Astrocyte (in vitro differentiated cells and primary cell): Measurements from ENCODE around the gene PCARE.

Experiments
- EZH2 ChIP-seq: IDR thresholded peaks from 2 replicates; pipeline ENCODE4 v1.6.1; 2012; ENCODE audit warnings: mild to moderate bottlenecking, low read length, inconsistent platforms; ENCODE audit not compliant: insufficient read depth
- TF ChIP-seq, protein P1 (sequence below): IDR thresholded peaks from 2 replicates; pipeline ENCODE4 v1.5.1; 2011; ENCODE audit warnings: low read depth, mild to moderate bottlenecking, inconsistent platforms, low read length, moderate library complexity; ENCODE audit not compliant: insufficient read depth

DNA sequence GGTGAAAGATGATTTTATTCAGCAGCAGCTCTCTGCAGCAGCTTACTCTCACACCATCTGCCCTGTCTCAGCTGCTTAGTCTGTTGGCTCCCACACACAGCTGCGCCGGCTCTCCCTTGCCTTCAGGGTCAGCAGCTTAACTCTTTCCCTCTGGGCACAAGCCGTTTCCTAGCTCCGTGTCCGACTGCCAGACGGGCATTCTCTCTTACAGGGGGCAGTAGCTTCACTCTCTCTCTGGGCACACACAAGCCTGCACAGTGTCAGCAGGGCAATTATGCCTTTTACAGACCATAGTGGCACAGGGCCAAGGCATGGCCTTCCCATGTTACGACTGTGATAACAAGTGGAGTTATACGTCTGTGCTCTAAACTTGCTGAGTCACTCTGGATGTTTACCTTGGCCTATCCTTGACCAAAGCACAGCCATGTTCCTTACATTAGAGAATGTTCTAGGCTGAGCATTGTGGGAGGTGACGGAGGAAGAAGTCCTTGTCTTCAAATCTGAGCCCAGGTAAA lies 31.7 kb downstream of the PCARE start:
- TF ChIP-seq, protein P1, sequence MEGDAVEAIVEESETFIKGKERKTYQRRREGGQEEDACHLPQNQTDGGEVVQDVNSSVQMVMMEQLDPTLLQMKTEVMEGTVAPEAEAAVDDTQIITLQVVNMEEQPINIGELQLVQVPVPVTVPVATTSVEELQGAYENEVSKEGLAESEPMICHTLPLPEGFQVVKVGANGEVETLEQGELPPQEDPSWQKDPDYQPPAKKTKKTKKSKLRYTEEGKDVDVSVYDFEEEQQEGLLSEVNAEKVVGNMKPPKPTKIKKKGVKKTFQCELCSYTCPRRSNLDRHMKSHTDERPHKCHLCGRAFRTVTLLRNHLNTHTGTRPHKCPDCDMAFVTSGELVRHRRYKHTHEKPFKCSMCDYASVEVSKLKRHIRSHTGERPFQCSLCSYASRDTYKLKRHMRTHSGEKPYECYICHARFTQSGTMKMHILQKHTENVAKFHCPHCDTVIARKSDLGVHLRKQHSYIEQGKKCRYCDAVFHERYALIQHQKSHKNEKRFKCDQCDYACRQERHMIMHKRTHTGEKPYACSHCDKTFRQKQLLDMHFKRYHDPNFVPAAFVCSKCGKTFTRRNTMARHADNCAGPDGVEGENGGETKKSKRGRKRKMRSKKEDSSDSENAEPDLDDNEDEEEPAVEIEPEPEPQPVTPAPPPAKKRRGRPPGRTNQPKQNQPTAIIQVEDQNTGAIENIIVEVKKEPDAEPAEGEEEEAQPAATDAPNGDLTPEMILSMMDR = no peak
- TF ChIP-seq EZH2 = no peak
